Thoracic aorta (tissue), 2 donors: ENCODE results near the gene TLR9. TPM values are rescaled to one million over a fixed set of nuclear protein-coding genes. Genes with fewer than 3 reads are reported as not detected.
"Not testable (repeated sequence)": the region's sequence is repeated elsewhere in the genome, so short reads cannot be mapped to it uniquely, and the experiment has no call there.

ENCODE experiments used
- ATAC-seq: fragments of 150-250 bp; one replicate; pipeline ENCODE4 v1.8.0; 2017; ENCODE audit warnings: low read depth; ENCODE audit not compliant: insufficient number of reproducible peaks, low FRiP score
- DNase-seq: peaks from one replicate; pipeline ENCODE4 v3.0.0-alpha.2; 2020; ENCODE audit warnings: low spot score
- H3K27ac ChIP-seq, 2 donors: fragments of 200-600 bp; sonication (generic); 1 replicate in 1 of 2; 2 replicates in 1 of 2; pipeline ENCODE4 v1.5.1; 2016; ENCODE audit warnings: mild to moderate bottlenecking in 2 of 2, moderate library complexity in 2 of 2
- H3K27me3 ChIP-seq: fragments of 200-600 bp; sonication (generic); replicated peaks from 2 replicates; pipeline ENCODE4 v1.6.0; 2016; ENCODE audit warnings: mild to moderate bottlenecking; ENCODE audit not compliant: insufficient read depth
- H3K36me3 ChIP-seq: fragments of 200-600 bp; sonication (generic); one replicate; pipeline ENCODE4 v1.5.1; 2016
- H3K4me1 ChIP-seq, 2 donors: fragments of 200-600 bp; sonication (generic); 1 replicate in 1 of 2; 2 replicates in 1 of 2; pipeline versions ENCODE4 v1.5.1 to v1.6.0; 2016; ENCODE audit warnings: low read depth in 2 of 2, mild to moderate bottlenecking in 1 of 2; ENCODE audit not compliant: control insufficient read depth in 1 of 2
- H3K4me3 ChIP-seq: fragments of 200-600 bp; sonication (generic); 2 replicates; pipeline ENCODE4 v1.5.1; 2016; ENCODE audit warnings: mild to moderate bottlenecking
- H3K9me3 ChIP-seq: fragments of 200-600 bp; sonication (generic); 2 replicates; pipeline ENCODE4 v1.5.1; 2016
- CTCF ChIP-seq: fragments of 200-600 bp; sonication (generic); IDR thresholded peaks from one replicate; pipeline ENCODE4 v1.5.1; 2019; ENCODE audit warnings: antibody characterized with exemption
- total RNA-seq, 2 donors: library from RNA; depleted of rRNA; stranded (reverse); fragments of >200 nt; gene quantifications; one replicate each; pipeline versions ENCODE4 v1.1.0 to v1.2.3, GENCODE V29; 2016

Gene TLR9
- total RNA-seq, 2 donors from 2014 or later = not detected

DNA sequence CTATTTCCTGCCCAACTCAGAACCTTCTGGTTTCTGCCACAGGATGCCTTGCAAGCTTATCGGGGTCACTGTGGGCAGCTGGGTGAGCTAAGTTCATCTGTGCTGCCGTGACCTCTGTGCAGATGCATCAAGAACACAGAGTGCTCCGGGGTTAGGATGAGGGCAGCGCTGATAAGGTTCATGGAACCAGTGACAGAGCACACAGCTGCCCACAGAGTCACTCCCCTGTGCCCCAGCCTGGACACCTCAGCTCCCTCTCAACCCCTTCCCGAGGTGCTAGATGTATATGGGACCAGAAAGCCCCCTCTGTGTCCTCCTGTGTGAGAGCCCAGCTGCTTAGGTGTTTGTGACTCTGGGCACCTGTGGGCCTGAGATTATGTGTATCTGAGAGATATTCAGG, 43.2 kb downstream of the TLR9 start:
- H3K27ac ChIP-seq = no peak overlapping the region
- no peaks in the 10 kb centered on the region for H3K9me3 ChIP-seq
- no peak for DNase-seq
- H3K36me3 ChIP-seq = no peaks in the 10 kb centered on the region
- peaks cover 0 to under 1% of the 10 kb centered on the region in 2 donors for H3K4me1 ChIP-seq
- no peaks in the 10 kb centered on the region for H3K27me3 ChIP-seq
- H3K4me3 ChIP-seq = no peak overlapping the region
- TF ChIP-seq CTCF = no peak
- ATAC-seq = no peak

GRCh38 chr3:52181543-52181942, 43.9 kb downstream of the TLR9 start:
- no peaks in the 10 kb centered on the region for H3K9me3 ChIP-seq
- peaks cover 0 to 4% of the 10 kb centered on the region in 2 donors for H3K4me1 ChIP-seq
- H3K36me3 ChIP-seq = no peaks in the 10 kb centered on the region
- H3K27me3 ChIP-seq = no peaks in the 10 kb centered on the region
- DNase-seq (no peak), ATAC-seq (no peak)
- TF ChIP-seq CTCF = no peak
- no peak overlapping the region for H3K4me3 ChIP-seq
- H3K27ac ChIP-seq = no peak overlapping the region

- no peak overlapping the region for H3K4me3 ChIP-seq
- DNase-seq = no peak
Observed at GRCh38 chr3:52178537-52178936, 46.9 kb downstream of the TLR9 start.

GRCh38 chr3:52178126-52178525, 47.3 kb downstream of the TLR9 start:
- not testable (repeated sequence) for H3K27ac ChIP-seq, H3K9me3 ChIP-seq, H3K4me1 ChIP-seq, H3K4me3 ChIP-seq, H3K36me3 ChIP-seq, ATAC-seq, DNase-seq, H3K27me3 ChIP-seq

More at GRCh38 chr3:52178537-52178936, 46.9 kb downstream of the TLR9 start:
- no peak for TF ChIP-seq CTCF
- Histone ChIP-seq H3K9me3 (no peaks in the 10 kb centered on the region), H3K4me1 (peaks cover 0 to 4% of the 10 kb centered on the region in 2 donors), H3K36me3 (no peaks in the 10 kb centered on the region), H3K27me3 (no peaks in the 10 kb centered on the region), H3K27ac (no peak overlapping the region)
- ATAC-seq = no peak

DNA sequence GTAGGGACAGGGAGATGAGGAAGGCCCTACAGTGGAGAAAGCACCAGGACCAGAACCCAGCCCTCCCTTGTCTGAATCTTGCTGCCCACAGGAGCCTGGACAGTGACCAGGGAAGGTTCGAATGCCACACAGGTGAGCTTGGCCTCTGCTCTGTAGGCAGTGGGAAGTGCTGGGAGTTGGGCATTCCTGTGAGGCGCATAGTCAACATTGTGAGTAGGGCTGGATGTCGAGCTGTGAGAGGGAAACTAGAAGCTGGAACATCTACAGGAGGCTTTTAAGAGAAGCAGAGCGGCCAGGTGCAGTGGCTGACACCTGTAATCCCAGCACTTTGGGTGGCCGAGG, 47.8 kb downstream of the TLR9 start:
- DNase-seq (no peak), ATAC-seq (no peak)
- Histone ChIP-seq H3K9me3 (no peaks in the 10 kb centered on the region), H3K36me3 (no peaks in the 10 kb centered on the region), H3K27me3 (no peaks in the 10 kb centered on the region), H3K4me1 (peaks cover 0 to 4% of the 10 kb centered on the region in 2 donors), H3K27ac (no peak overlapping the region), H3K4me3 (no peak overlapping the region)
- TF ChIP-seq CTCF = no peak

GRCh38 chr3:52176951-52177700, 48.3 kb downstream of the TLR9 start:
- no peak for DNase-seq
- no peaks in the 10 kb centered on the region for H3K36me3 ChIP-seq
- no peaks in the 10 kb centered on the region for H3K27me3 ChIP-seq
- no peak overlapping the region for H3K4me3 ChIP-seq
- no peak for ATAC-seq
- TF ChIP-seq CTCF = no peak
- H3K27ac ChIP-seq = no peak overlapping the region
- H3K4me1 ChIP-seq = peaks cover 0 to 4% of the 10 kb centered on the region in 2 donors
- no peaks in the 10 kb centered on the region for H3K9me3 ChIP-seq
